ENCODE measurements around the gene CASZ1. TPM values are rescaled to one million over a fixed set of nuclear protein-coding genes. Genes with fewer than 3 reads are reported as not detected.

The CASZ1 gene
- total RNA-seq, 1 experiment from 2014 or later = 11.7 TPM

GRCh38 chr1:10621906-10622305 lies 174.5 kb downstream of the CASZ1 start:
- ChIA-PET POLR2A (no interaction called here), CTCF (no interaction called here)
- ATAC-seq = no peak
- no peaks in the 10 kb centered on the region for H3K9me3 Mint-ChIP-seq
- peak overlapping the region; percentile 61; the same call in 1 of the 2 replicates for H3K27ac Mint-ChIP-seq
- peak; percentile 7 for DNase-seq (ENCODE audit: low spot score)
- 0 out of 2 replicates have a peak, but pooled peaks cover 2% of the 10 kb centered on the region for H3K36me3 Mint-ChIP-seq
- TF ChIP-seq GTF2I (CRISPR knock-in tag; conservative IDR thresholded peaks at IDR 0.05) (no peak), TEAD1 (CRISPR knock-in tag; IDR thresholded peaks at IDR 0.05) (no peak), JUN (CRISPR knock-in tag; IDR thresholded peaks at IDR 0.05) (no peak), IRF1 (CRISPR knock-in tag; IDR thresholded peaks at IDR 0.05) (no peak), CTCF (IDR thresholded peaks at IDR 0.05) (no peak), NFATC4 (CRISPR knock-in tag; IDR thresholded peaks at IDR 0.05) (no peak), ATF6 (CRISPR knock-in tag; IDR thresholded peaks at IDR 0.05) (no peak), CREB1 (CRISPR knock-in tag; IDR thresholded peaks at IDR 0.05) (no peak), EMX1 (CRISPR knock-in tag; IDR thresholded peaks at IDR 0.05) (no peak), E2F5 (CRISPR knock-in tag; IDR thresholded peaks at IDR 0.05) (no peak), TCF7 (CRISPR knock-in tag; IDR thresholded peaks at IDR 0.05; ENCODE audit: low read depth) (no peak), CDX4 (CRISPR knock-in tag; IDR thresholded peaks at IDR 0.05; ENCODE audit: borderline replicate concordance) (no peak), USF1 (CRISPR knock-in tag; IDR thresholded peaks at IDR 0.05) (no peak), HMGA2 (CRISPR knock-in tag; IDR thresholded peaks at IDR 0.05) (no peak), ESRRA (CRISPR knock-in tag; IDR thresholded peaks at IDR 0.05; ENCODE audit: borderline replicate concordance) (no peak), HMGXB4 (CRISPR knock-in tag; IDR thresholded peaks at IDR 0.05) (no peak), RELA (CRISPR knock-in tag; IDR thresholded peaks at IDR 0.05; ENCODE audit: borderline replicate concordance) (no peak), GRHL2 (CRISPR knock-in tag; IDR thresholded peaks at IDR 0.05; ENCODE audit: insufficient replicate concordance, severe bottlenecking) (no peak), GABPB1 (CRISPR knock-in tag; IDR thresholded peaks at IDR 0.05) (no peak)
- H3K27me3 Mint-ChIP-seq (ENCODE audit: low read depth) = no peaks in the 10 kb centered on the region
- H3K4me3 Mint-ChIP-seq = no peak overlapping the region
- H3K4me1 Mint-ChIP-seq = no peaks in the 10 kb centered on the region

Data from WTC11 (cell line).